Measurements from ENCODE around the gene PDE4B. TPM values are rescaled to one million over a fixed set of nuclear protein-coding genes. Genes with fewer than 3 reads are reported as not detected.

Gene PDE4B
- total and polyA plus RNA-seq, 2 donors from 2014 or later = 2.0 to 8.7 TPM

DNA sequence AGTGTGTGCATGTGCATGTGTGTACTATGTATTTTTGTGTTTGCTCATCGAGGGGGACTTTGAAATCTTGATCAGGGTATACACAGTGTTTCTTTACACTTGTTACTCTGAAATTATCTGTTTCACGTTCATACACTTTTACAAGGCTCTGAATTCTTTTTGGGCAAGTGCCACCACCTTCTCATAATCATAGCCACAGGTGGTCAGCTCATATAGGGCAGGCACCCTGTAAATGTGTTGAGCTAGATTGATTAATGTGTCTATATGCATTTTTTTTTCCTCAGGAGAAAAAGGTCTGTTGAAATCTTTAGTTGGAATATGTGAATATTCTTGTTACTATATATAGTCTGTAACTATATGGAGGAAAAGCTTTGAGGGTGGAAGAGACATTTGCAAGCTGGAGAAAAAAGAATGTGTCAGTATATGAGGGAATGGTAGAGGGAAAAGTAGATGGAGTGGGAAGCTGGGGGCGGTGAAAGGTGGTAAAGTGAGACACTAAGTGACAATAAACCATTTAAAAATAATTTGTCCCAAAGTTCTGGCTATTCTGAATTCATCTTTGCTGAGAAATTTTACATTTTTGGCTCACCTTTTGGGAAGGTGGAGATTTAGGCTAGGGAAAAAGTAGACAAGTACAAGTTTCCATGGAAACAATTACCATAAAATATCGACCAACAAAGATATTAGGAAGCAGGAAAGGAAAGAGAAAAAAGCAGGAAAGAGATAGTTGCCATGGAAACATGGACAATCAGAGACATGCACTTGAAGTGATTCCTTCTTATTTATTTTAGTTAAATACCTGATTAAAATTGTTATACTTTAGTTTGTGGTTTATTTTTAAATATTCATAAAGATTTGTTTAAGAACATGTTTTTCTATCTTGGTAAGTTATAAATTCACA, 277.5 kb downstream of the PDE4B start:
- Histone ChIP-seq H3K4me3 (ENCODE audit: low read length in 3 of 3) (no peak overlapping the region), H3K27me3 (ENCODE audit: control insufficient read depth, insufficient read depth, low read length) (no peaks in the 10 kb centered on the region), H3K9me3 (ENCODE audit: control insufficient read depth in 2 of 3, insufficient read depth in 1 of 3, low read length in 3 of 3) (no peaks in the 10 kb centered on the region), H3K4me1 (ENCODE audit: control insufficient read depth in 2 of 3, insufficient read depth in 2 of 3, low read depth in 1 of 3, low read length in 3 of 3) (no peaks in the 10 kb centered on the region), H3K36me3 (ENCODE audit: control insufficient read depth in 2 of 3, insufficient read depth in 3 of 3, low read length in 3 of 3) (no peaks in the 10 kb centered on the region), H3K27ac (ENCODE audit: low read depth in 2 of 2, low read length in 2 of 2) (no peak overlapping the region), H3K9ac (ENCODE audit: low read length in 3 of 3) (no peak overlapping the region)
- intact Hi-C loops (cut with DNase I) = no loop called here
- FAIRE-seq (no peak), DNase-seq (no peak)
- TF ChIP-seq, protein P1, sequence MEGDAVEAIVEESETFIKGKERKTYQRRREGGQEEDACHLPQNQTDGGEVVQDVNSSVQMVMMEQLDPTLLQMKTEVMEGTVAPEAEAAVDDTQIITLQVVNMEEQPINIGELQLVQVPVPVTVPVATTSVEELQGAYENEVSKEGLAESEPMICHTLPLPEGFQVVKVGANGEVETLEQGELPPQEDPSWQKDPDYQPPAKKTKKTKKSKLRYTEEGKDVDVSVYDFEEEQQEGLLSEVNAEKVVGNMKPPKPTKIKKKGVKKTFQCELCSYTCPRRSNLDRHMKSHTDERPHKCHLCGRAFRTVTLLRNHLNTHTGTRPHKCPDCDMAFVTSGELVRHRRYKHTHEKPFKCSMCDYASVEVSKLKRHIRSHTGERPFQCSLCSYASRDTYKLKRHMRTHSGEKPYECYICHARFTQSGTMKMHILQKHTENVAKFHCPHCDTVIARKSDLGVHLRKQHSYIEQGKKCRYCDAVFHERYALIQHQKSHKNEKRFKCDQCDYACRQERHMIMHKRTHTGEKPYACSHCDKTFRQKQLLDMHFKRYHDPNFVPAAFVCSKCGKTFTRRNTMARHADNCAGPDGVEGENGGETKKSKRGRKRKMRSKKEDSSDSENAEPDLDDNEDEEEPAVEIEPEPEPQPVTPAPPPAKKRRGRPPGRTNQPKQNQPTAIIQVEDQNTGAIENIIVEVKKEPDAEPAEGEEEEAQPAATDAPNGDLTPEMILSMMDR (IDR thresholded peaks at IDR 0.05; ENCODE audit: borderline replicate concordance, extremely low read depth, insufficient read depth) = no peak

DNA sequence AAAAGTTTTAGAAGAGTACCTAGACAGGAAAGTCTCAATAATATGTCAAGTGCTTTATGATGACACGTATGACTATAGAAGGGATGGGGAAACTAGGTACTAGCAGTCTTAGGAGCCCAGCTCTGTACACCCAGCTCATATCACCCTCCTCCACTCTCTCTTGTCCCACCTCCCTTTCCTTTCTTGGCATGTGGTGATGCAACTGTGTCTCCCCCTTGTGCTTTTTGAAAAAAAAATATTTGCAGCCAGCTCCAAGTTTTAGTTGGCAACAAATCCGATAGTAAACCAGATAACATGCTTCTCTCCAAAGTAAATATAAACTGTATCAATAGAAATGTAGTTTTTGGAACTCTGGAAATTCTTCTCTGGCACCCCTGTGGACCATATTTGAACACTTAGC, 280.7 kb downstream of the PDE4B start:
- DNase-seq = no peak
- no peak overlapping the region for H3K27ac ChIP-seq (ENCODE audit: low read depth in 2 of 2, low read length in 2 of 2)
- no peak for FAIRE-seq

DNA sequence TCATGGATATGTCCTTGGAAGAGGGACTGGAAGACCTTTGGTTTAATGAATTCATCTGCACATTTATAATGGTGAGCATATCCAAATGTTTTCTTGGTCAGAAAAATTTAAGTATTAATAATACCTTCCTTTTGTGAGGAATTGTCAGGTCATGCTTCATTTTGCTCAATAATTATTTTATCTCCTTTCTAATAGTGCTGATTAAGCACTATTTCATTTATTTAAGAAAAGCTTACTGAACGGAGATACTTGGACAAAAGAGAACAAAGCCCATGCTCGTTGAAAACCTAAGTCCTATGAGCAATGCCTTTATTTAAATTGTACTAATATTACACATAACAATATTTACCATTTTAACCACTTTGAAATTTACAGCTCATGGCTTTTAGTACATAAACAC, 281.5 kb downstream of the PDE4B start:
- no peaks in the 10 kb centered on the region for H3K9me3 ChIP-seq (ENCODE audit: control insufficient read depth in 2 of 3, insufficient read depth in 1 of 3, low read length in 3 of 3)
- TF ChIP-seq, protein P1 (IDR thresholded peaks at IDR 0.05; ENCODE audit: borderline replicate concordance, extremely low read depth, insufficient read depth) = no peak
- H3K27ac ChIP-seq (ENCODE audit: low read depth in 2 of 2, low read length in 2 of 2) = no peak overlapping the region
- H3K27me3 ChIP-seq (ENCODE audit: control insufficient read depth, insufficient read depth, low read length) = no peaks in the 10 kb centered on the region
- no peaks in the 10 kb centered on the region for H3K4me1 ChIP-seq (ENCODE audit: control insufficient read depth in 2 of 3, insufficient read depth in 2 of 3, low read depth in 1 of 3, low read length in 3 of 3)
- DNase-seq = no peak
- H3K9ac ChIP-seq (ENCODE audit: low read length in 3 of 3) = no peak overlapping the region
- no peaks in the 10 kb centered on the region for H3K36me3 ChIP-seq (ENCODE audit: control insufficient read depth in 2 of 3, insufficient read depth in 3 of 3, low read length in 3 of 3)
- no peak overlapping the region for H3K4me3 ChIP-seq (ENCODE audit: low read length in 3 of 3)
- FAIRE-seq = no peak
- intact Hi-C loops (cut with DNase I) = no loop called here

More for the DNA sequence above, 280.7 kb downstream of the PDE4B start:
- Histone ChIP-seq H3K4me3 (ENCODE audit: low read length in 3 of 3) (no peak overlapping the region), H3K27me3 (ENCODE audit: control insufficient read depth, insufficient read depth, low read length) (no peaks in the 10 kb centered on the region), H3K9ac (ENCODE audit: low read length in 3 of 3) (no peak overlapping the region), H3K9me3 (ENCODE audit: control insufficient read depth in 2 of 3, insufficient read depth in 1 of 3, low read length in 3 of 3) (no peaks in the 10 kb centered on the region), H3K4me1 (ENCODE audit: control insufficient read depth in 2 of 3, insufficient read depth in 2 of 3, low read depth in 1 of 3, low read length in 3 of 3) (no peaks in the 10 kb centered on the region), H3K36me3 (ENCODE audit: control insufficient read depth in 2 of 3, insufficient read depth in 3 of 3, low read length in 3 of 3) (no peaks in the 10 kb centered on the region)
- intact Hi-C loops (cut with DNase I) = no loop called here
- TF ChIP-seq, protein P1 (IDR thresholded peaks at IDR 0.05; ENCODE audit: borderline replicate concordance, extremely low read depth, insufficient read depth) = no peak

All from kidney (tissue), 14 donors.